Erythroblast (primary cell): ENCODE results near the gene RHOXF1.

Experiments
- GATA1 ChIP-seq: IDR thresholded peaks from 2 replicates; pipeline ENCODE4 v1.6.1; 2011; ENCODE audit warnings: low read depth, mild to moderate bottlenecking, control low read depth, low read length, moderate library complexity
- POLR2A ChIP-seq: IDR thresholded peaks from 2 replicates; pipeline ENCODE4 v1.6.1; 2011; ENCODE audit warnings: mild to moderate bottlenecking, low read length

DNA sequence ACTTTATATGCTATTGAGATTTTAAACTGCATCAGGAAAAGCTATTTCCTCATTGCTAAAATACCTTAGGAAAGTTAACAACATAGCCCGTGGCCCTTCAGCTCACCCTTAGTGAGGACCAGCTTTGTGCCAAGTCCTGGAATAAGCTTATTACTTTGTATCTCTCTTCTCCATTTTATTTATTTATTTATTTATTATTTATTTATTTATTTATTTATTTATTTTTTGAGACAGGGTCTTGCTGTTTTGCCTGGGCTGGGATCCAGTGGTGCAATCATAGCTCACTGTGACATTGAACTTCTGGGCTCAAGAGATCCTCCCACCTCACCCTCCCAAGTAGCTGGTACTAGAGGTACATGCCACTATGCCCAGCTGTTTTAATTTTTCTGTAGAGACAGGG lies 6.3 kb downstream of the RHOXF1 start:
- no peak for TF ChIP-seq POLR2A
- TF ChIP-seq GATA1 = no peak
